Esophagus muscularis mucosa (tissue), 3 donors: ENCODE data around the gene HERC2.

ENCODE experiments used
- CTCF ChIP-seq, 3 experiments: fragments of 200-600 bp in 2 of 3; fragments of 450-650 bp in 1 of 3; sonication (generic) in 2 of 3; IDR thresholded peaks; one replicate each; pipeline ENCODE4 v1.5.1; 2017 to 2019; ENCODE audit warnings: antibody characterized with exemption in 3 of 3, mild to moderate bottlenecking in 2 of 3, moderate library complexity in 1 of 3
- POLR2A ChIP-seq: fragments of 450-650 bp; IDR thresholded peaks from one replicate; pipeline ENCODE4 v1.6.1; 2017; ENCODE audit warnings: antibody characterized with exemption, moderate library complexity, mild to moderate bottlenecking, low read depth
- POLR2AphosphoS5 ChIP-seq, 2 donors: sonication (generic); formaldehyde crosslinking; IDR thresholded peaks; one replicate each; pipeline ENCODE4 v1.6.1; 2017; ENCODE audit warnings: antibody characterized with exemption in 2 of 2

- TF ChIP-seq CTCF (IDR thresholded peaks at IDR 0.05) (no peak), POLR2AphosphoS5 (IDR thresholded peaks at IDR 0.05) (no peak), POLR2A (no peak)
Observed at GRCh38 chr15:28093752-28094535, 228.0 kb downstream of the HERC2 start.
